Measurements from ENCODE around the gene TGIF1.

Gene TGIF1

DNA sequence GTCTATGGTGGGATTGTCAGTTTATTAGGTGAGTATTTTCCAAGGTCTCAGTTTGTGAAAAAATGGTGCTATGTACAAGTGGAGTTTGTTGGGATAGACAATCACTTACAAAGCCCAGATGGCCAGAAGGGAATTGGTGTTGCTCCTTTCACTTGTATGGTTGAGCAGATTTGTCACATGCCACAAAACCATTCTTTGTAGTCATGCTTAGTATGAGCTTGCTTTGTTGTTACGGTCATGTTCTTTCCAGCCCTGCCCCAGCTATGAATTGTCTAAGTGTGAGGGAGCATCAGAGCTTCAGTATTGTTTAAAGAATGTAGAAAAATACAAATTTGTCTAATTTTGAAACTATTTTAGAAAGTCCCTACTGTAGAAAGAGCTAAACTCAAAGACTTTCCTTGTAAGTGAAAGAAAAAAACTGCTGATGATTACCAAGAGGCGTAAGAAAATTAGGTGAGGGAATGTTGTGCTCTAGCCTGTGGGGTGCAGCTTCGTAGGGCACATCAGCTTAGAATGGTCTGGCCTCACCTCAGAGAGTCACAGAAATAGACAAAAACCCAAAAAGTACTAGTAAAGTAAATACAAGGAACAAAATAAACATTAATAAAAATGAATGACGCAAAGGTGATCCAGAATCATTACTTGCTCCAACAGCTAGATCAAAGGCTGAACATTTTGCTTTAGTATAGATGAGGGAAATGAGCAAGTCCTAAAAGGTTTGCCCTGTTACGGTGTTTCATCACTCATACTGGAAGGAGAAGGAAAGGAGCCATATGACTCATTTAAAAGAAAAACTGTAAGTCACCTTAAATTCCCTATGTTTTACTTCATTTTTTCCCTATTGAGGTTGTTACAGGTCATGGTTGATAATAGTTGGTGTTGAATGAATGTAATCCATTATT lies 9.2 kb downstream of the TGIF1 start:
- no peak for TF ChIP-seq YY1 (IDR thresholded peaks at IDR 0.05; ENCODE audit: low read depth)
- TF ChIP-seq, protein P1, sequence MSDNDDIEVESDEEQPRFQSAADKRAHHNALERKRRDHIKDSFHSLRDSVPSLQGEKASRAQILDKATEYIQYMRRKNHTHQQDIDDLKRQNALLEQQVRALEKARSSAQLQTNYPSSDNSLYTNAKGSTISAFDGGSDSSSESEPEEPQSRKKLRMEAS (IDR thresholded peaks at IDR 0.05) = no peak
- TF ChIP-seq TCF12 (IDR thresholded peaks at IDR 0.05; ENCODE audit: low read depth) = no peak
- no peak for TF ChIP-seq FOXM1 (IDR thresholded peaks at IDR 0.05; ENCODE audit: borderline replicate concordance, low read depth)
- no peak for TF ChIP-seq RAD21 (IDR thresholded peaks at IDR 0.05; ENCODE audit: low read depth)
- TF ChIP-seq, protein P2, sequence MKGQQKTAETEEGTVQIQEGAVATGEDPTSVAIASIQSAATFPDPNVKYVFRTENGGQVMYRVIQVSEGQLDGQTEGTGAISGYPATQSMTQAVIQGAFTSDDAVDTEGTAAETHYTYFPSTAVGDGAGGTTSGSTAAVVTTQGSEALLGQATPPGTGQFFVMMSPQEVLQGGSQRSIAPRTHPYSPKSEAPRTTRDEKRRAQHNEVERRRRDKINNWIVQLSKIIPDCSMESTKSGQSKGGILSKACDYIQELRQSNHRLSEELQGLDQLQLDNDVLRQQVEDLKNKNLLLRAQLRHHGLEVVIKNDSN (IDR thresholded peaks at IDR 0.05) = no peak
- TF ChIP-seq, protein P3, sequence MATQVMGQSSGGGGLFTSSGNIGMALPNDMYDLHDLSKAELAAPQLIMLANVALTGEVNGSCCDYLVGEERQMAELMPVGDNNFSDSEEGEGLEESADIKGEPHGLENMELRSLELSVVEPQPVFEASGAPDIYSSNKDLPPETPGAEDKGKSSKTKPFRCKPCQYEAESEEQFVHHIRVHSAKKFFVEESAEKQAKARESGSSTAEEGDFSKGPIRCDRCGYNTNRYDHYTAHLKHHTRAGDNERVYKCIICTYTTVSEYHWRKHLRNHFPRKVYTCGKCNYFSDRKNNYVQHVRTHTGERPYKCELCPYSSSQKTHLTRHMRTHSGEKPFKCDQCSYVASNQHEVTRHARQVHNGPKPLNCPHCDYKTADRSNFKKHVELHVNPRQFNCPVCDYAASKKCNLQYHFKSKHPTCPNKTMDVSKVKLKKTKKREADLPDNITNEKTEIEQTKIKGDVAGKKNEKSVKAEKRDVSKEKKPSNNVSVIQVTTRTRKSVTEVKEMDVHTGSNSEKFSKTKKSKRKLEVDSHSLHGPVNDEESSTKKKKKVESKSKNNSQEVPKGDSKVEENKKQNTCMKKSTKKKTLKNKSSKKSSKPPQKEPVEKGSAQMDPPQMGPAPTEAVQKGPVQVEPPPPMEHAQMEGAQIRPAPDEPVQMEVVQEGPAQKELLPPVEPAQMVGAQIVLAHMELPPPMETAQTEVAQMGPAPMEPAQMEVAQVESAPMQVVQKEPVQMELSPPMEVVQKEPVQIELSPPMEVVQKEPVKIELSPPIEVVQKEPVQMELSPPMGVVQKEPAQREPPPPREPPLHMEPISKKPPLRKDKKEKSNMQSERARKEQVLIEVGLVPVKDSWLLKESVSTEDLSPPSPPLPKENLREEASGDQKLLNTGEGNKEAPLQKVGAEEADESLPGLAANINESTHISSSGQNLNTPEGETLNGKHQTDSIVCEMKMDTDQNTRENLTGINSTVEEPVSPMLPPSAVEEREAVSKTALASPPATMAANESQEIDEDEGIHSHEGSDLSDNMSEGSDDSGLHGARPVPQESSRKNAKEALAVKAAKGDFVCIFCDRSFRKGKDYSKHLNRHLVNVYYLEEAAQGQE (IDR thresholded peaks at IDR 0.05; ENCODE audit: low read depth) = no peak
- no peak for TF ChIP-seq TAF1 (IDR thresholded peaks at IDR 0.05; ENCODE audit: low read depth)
- no peak for TF ChIP-seq TEAD4 (IDR thresholded peaks at IDR 0.05)
- no peak for TF ChIP-seq EP300 (IDR thresholded peaks at IDR 0.05; ENCODE audit: borderline replicate concordance)
- no peak for TF ChIP-seq NFIC (IDR thresholded peaks at IDR 0.05)
- TF ChIP-seq CEBPB (IDR thresholded peaks at IDR 0.05) = no peak
- no peak for TF ChIP-seq EGR1 (IDR thresholded peaks at IDR 0.05)
- no peak for TF ChIP-seq CREB1 (IDR thresholded peaks at IDR 0.05; ENCODE audit: low read depth)
- no peak for TF ChIP-seq ZBTB7A (IDR thresholded peaks at IDR 0.05; ENCODE audit: low read depth)

DNA sequence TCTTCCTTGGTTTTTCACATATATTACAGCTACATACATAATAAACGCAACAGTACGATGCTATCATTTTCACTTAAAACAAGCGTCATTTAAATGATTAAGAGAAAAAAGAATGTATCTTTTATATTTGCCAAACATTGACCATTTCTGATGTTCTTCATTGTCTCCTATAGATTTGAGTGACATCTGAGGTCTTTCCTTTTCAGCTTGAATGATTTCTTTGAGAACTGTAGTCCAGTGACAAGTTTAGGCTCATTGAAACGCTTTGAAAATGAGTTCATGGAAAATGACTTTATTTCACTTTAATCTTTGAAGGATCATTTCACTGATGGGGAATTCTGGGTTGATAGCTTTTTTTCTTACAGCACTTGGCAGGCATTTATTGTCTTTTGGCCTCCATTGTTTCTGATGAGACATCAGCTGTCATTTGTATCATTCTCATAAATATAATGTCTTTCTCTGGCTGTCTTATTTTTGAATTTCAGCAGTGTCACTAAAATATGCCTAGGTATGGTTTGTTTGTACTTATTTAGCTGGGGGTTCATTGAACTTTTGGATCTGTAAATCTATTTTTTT lies 10.9 kb downstream of the TGIF1 start:
- TF ChIP-seq TEAD4 (IDR thresholded peaks at IDR 0.05) = no peak
- no peak for TF ChIP-seq CEBPB (IDR thresholded peaks at IDR 0.05)
- TF ChIP-seq, protein P2 (IDR thresholded peaks at IDR 0.05) = no peak
- no peak for TF ChIP-seq EGR1 (IDR thresholded peaks at IDR 0.05)

DNA sequence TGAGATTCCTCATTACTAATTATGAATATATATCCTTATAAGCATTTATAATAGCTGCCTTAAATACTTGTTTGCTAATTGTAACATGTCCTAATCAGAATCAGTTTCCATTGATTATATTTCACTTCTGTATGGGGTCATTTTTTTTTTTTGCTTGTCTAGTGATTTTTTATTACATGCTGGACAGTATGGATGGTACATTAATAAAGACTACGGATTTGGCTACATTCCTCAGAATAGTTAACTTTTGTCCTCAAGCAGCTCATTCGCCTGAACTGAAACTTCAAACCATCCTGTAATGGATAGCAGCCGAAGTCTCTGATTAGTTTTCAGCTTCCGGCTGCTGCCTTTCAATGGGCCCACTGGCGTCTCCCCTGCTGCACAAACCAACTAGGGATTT lies 11.7 kb downstream of the TGIF1 start:
- no peak for TF ChIP-seq FOXM1 (IDR thresholded peaks at IDR 0.05; ENCODE audit: borderline replicate concordance, low read depth)

DNA sequence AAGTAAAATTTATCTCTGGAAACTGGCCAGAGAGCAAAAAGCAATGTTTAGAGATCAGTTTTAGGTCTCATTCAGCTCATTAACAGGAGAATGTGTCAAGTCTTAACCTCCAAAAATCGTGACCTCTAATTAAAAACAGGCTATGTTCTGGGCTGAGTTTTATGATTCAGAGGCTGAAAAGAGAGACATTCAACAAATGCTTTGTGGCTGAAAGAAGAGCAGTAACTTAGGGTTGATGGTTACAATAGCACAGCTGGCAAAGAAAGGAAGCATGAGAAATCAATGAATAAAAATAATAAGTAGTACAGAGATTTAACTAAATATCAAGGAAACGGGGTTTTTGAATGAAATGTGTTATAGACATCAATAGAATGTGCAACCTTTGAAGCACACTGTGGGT lies 13.1 kb downstream of the TGIF1 start:
- TF ChIP-seq EP300 (IDR thresholded peaks at IDR 0.05; ENCODE audit: borderline replicate concordance) (no peak), RAD21 (IDR thresholded peaks at IDR 0.05; ENCODE audit: low read depth) (no peak), CREB1 (IDR thresholded peaks at IDR 0.05; ENCODE audit: low read depth) (no peak), CEBPB (IDR thresholded peaks at IDR 0.05) (no peak), TEAD4 (IDR thresholded peaks at IDR 0.05) (no peak), TCF12 (IDR thresholded peaks at IDR 0.05; ENCODE audit: low read depth) (no peak), YY1 (IDR thresholded peaks at IDR 0.05; ENCODE audit: low read depth) (no peak), ZBTB7A (IDR thresholded peaks at IDR 0.05; ENCODE audit: low read depth) (no peak), EGR1 (IDR thresholded peaks at IDR 0.05) (no peak), NFIC (IDR thresholded peaks at IDR 0.05) (no peak), FOXM1 (IDR thresholded peaks at IDR 0.05; ENCODE audit: borderline replicate concordance, low read depth) (no peak), TAF1 (IDR thresholded peaks at IDR 0.05; ENCODE audit: low read depth) (no peak)
- TF ChIP-seq, protein P3 (IDR thresholded peaks at IDR 0.05; ENCODE audit: low read depth) = no peak
- TF ChIP-seq, protein P2 (IDR thresholded peaks at IDR 0.05) = no peak
- TF ChIP-seq, protein P1 (IDR thresholded peaks at IDR 0.05) = no peak

DNA sequence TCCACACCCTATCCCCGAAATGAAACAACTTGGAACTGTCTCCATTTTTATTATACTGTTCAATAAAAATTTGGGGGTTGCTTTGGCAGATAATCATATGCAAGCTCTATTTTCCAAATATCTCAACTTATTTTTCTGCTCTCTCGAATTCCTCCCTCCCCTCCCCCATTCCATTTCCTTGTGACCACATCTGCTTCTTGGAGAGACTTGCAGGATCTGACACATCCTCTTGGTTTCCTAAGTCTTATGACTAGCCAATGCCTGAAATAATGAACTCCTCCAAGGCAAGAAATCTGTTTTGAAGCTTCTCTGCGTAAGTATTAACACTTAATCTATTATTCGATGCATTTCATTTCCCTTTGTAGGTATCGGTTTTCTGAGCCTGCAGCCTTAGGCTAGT lies 16.1 kb downstream of the TGIF1 start:
- TF ChIP-seq TAF1 (IDR thresholded peaks at IDR 0.05; ENCODE audit: low read depth) (no peak), EP300 (IDR thresholded peaks at IDR 0.05; ENCODE audit: borderline replicate concordance) (no peak), FOXM1 (IDR thresholded peaks at IDR 0.05; ENCODE audit: borderline replicate concordance, low read depth) (no peak), ZBTB7A (IDR thresholded peaks at IDR 0.05; ENCODE audit: low read depth) (no peak)
- TF ChIP-seq, protein P2 (IDR thresholded peaks at IDR 0.05) = no peak
- TF ChIP-seq, protein P3 (IDR thresholded peaks at IDR 0.05; ENCODE audit: low read depth) = no peak
